Thyroid gland (tissue), 4 donors: ENCODE results near the gene ZKSCAN3. TPM values are rescaled to one million over a fixed set of nuclear protein-coding genes. Genes with fewer than 3 reads are reported as not detected.
"Not testable (repeated sequence)": the region's sequence is repeated elsewhere in the genome, so short reads cannot be mapped to it uniquely, and the experiment has no call there.

ENCODE experiments used
- DNase-seq, 2 donors: peaks; one replicate each; pipeline ENCODE4 v3.0.0-alpha.2; 2019
- H3K27ac ChIP-seq, 3 donors: fragments of 200-600 bp; sonication (generic); 1 replicate in 2 of 3; 2 replicates in 1 of 3; pipeline ENCODE4 v1.5.1; 2016 to 2019; ENCODE audit warnings: mild to moderate bottlenecking in 1 of 3, moderate library complexity in 1 of 3
- H3K27me3 ChIP-seq: fragments of 200-600 bp; sonication (generic); one replicate; pipeline ENCODE4 v1.5.1; 2019
- H3K36me3 ChIP-seq, 2 donors: fragments of 200-600 bp; sonication (generic); one replicate each; pipeline ENCODE4 v1.5.1; 2016 to 2019
- H3K4me1 ChIP-seq, 2 donors: fragments of 200-600 bp; sonication (generic); one replicate each; pipeline ENCODE4 v1.5.1; 2017 to 2019
- H3K4me3 ChIP-seq, 3 donors: fragments of 200-600 bp; sonication (generic); replicated peaks in 1 of 3; 1 replicate in 2 of 3; 2 replicates in 1 of 3; pipeline ENCODE4 v1.5.1; 2016; ENCODE audit warnings: mild to moderate bottlenecking in 1 of 3
- H3K9me3 ChIP-seq: fragments of 200-600 bp; sonication (generic); one replicate; pipeline ENCODE4 v1.5.1; 2017
- CTCF ChIP-seq, 6 experiments: fragments of 200-600 bp in 3 of 6; fragments of 450-650 bp in 3 of 6; sonication (generic) in 3 of 6; IDR thresholded peaks; one replicate each; pipeline ENCODE4 v1.5.1; 2016 to 2019; ENCODE audit warnings: antibody characterized with exemption in 6 of 6, mild to moderate bottlenecking in 2 of 6, inconsistent platforms in 1 of 6, moderate library complexity in 1 of 6
- POLR2A ChIP-seq, 2 donors: fragments of 450-650 bp; IDR thresholded peaks; one replicate each; pipeline ENCODE4 v1.6.1; 2017; ENCODE audit warnings: antibody characterized with exemption in 2 of 2, mild to moderate bottlenecking in 2 of 2, moderate library complexity in 1 of 2
- WGBS, 2 donors: methylation state at CpG; one replicate each; pipeline ENCODE4 v1.1.5; 2017; 5-methylcytosine and 5-hydroxymethylcytosine counted together
- intact Hi-C: fragments of 100-400 bp; cut with DNase I; formaldehyde crosslinking; loops from one replicate; pipeline ENCODE4 v1.15.1; 2023
- total RNA-seq, 4 donors: library from RNA; depleted of rRNA; stranded (reverse); fragments of >200 nt; gene quantifications; one replicate each; pipeline ENCODE4 v1.2.3, GENCODE V29; 2016

The ZKSCAN3 gene
- total RNA-seq, 4 donors from 2014 or later, result 7.0 to 10.5 (median 8.6) TPM

GRCh38 chr6:28315628-28316027 is 34.1 kb upstream of the ZKSCAN3 start:
- H3K9me3 ChIP-seq, result no peaks in the 10 kb centered on the region
- no peak for DNase-seq
- no peak overlapping the region for H3K27ac ChIP-seq
- intact Hi-C loops, result no loop called here
- H3K4me3 ChIP-seq, result no peak overlapping the region
- no peak for TF ChIP-seq POLR2A (IDR thresholded peaks at IDR 0.05)
- TF ChIP-seq CTCF (IDR thresholded peaks at IDR 0.05), result no peak
- H3K4me1 ChIP-seq, result no peaks in the 10 kb centered on the region
- WGBS, 2 donors, result 69 to 87% methylated on average over 3 of the region's 3 CpGs
- no peaks in the 10 kb centered on the region for H3K36me3 ChIP-seq
- H3K27me3 ChIP-seq, result no peaks in the 10 kb centered on the region

- H3K4me3 ChIP-seq, DNase-seq, H3K27ac ChIP-seq, H3K4me1 ChIP-seq, H3K36me3 ChIP-seq, H3K9me3 ChIP-seq, intact Hi-C loops, H3K27me3 ChIP-seq: not testable (repeated sequence)
- 91 to 93% methylated on average over 8 of the region's 8 CpGs for WGBS, 2 donors
Measured at GRCh38 chr6:28317866-28318265, 31.9 kb upstream of the ZKSCAN3 start.

GRCh38 chr6:28322661-28323060 is 27.1 kb upstream of the ZKSCAN3 start:
- TF ChIP-seq CTCF (IDR thresholded peaks at IDR 0.05) (no peak), POLR2A (IDR thresholded peaks at IDR 0.05) (no peak)
- Histone ChIP-seq H3K27me3 (no peaks in the 10 kb centered on the region), H3K4me1 (no peaks in the 10 kb centered on the region), H3K27ac (no peak overlapping the region), H3K36me3 (peaks cover 18 to 26% of the 10 kb centered on the region in 2 donors), H3K9me3 (no peaks in the 10 kb centered on the region), H3K4me3 (no peak overlapping the region)
- 93 to 95% methylated on average over 3 of the region's 3 CpGs for WGBS, 2 donors
- intact Hi-C loops, result no loop called here
- DNase-seq, result no peak

GRCh38 chr6:28323813-28324424 is 25.8 kb upstream of the ZKSCAN3 start:
- WGBS, 2 donors, result 88 to 97% methylated on average over 1 of the region's 1 CpG
- no peak overlapping the region for H3K4me3 ChIP-seq
- H3K27me3 ChIP-seq, result no peaks in the 10 kb centered on the region
- peaks cover 21 to 26% of the 10 kb centered on the region in 2 donors for H3K36me3 ChIP-seq
- H3K27ac ChIP-seq, result no peak overlapping the region
- no peak for DNase-seq
- TF ChIP-seq POLR2A (IDR thresholded peaks at IDR 0.05), result no peak
- no peak for TF ChIP-seq CTCF (IDR thresholded peaks at IDR 0.05)
- no peaks in the 10 kb centered on the region for H3K4me1 ChIP-seq
- no peaks in the 10 kb centered on the region for H3K9me3 ChIP-seq
- intact Hi-C loops, result no loop called here

- 93 to 97% methylated on average over 7 of the region's 7 CpGs for WGBS, 2 donors
- intact Hi-C loops, result no loop called here
- no peaks in the 10 kb centered on the region for H3K9me3 ChIP-seq
Measured at GRCh38 chr6:28326371-28326948, 23.3 kb upstream of the ZKSCAN3 start.

More at GRCh38 chr6:28326371-28326948, 23.3 kb upstream of the ZKSCAN3 start:
- H3K4me3 ChIP-seq, result no peak overlapping the region
- DNase-seq, result no peak
- no peaks in the 10 kb centered on the region for H3K4me1 ChIP-seq
- H3K36me3 ChIP-seq, result peaks cover 25 to 26% of the 10 kb centered on the region in 2 donors
- no peaks in the 10 kb centered on the region for H3K27me3 ChIP-seq
- H3K27ac ChIP-seq, result no peak overlapping the region
- TF ChIP-seq POLR2A (IDR thresholded peaks at IDR 0.05) (no peak), CTCF (IDR thresholded peaks at IDR 0.05) (no peak)
